Astrocyte of the hippocampus (primary cell): ENCODE results near the gene SH2D1A.

Source experiments
- DNase-seq: peaks from one replicate; pipeline ENCODE4 v3.0.0; 2011; ENCODE audit warnings: low read depth, low spot score

SH2D1A gene

GRCh38 chrX:124421898-124422655, 75.7 kb downstream of the SH2D1A start:
- peak; percentile 9 for DNase-seq
